DMS153 treated with DMSO at 0.1 percent for 48 hours (cell line): ENCODE results near the gene ALG10.
"Not testable (repeated sequence)": the region's sequence is repeated elsewhere in the genome, so short reads cannot be mapped to it uniquely, and the experiment has no call there.

Experiments used
- DNase-seq: peaks from one replicate; lab custom pipeline; 2025; ENCODE audit not compliant: unreplicated experiment; lab: John Stamatoyannopoulos, UW

ALG10 gene

DNA sequence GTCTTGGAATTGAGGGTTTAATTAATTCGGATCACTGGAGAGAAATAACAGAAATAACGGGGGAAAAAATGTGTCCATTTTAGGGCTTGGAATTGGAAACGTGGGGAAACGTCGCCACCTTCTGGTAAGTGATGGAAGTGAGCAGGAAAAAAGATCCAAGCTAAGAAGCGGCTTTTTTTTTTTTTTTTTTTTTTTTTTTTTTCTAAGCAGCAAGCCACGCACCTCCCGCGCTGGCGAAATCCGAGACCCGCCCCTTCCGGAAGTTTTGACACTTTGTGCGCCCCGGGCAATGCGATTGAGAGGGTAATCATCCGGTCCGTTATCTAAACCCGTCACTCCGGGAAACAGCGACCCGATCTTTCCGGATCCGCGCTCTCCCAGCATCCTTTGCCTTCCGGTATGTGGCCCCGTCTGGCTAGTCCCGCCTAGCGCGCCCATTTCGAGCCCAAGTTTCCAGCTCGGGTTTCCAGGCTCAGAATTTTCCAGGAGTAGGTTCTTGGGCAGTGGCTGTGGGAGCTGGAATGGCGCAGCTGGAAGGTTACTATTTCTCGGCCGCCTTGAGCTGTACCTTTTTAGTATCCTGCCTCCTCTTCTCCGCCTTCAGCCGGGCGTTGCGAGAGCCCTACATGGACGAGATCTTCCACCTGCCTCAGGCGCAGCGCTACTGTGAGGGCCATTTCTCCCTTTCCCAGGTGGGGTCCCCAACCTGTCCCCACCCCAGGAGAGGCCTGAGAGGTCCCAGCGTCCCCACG is at the start of gene ALG10:
Gene ALG10 (plus strand): TSS at position 418 of the 752 bp plus-strand sequence. CDS start 104 bp downstream, at position 522.
- DNase-seq: peak; percentile 87

GRCh38 chr12:33972884-33973283 is 49.4 kb upstream of the ALG10 start:
- DNase-seq: not testable (repeated sequence)

DNA sequence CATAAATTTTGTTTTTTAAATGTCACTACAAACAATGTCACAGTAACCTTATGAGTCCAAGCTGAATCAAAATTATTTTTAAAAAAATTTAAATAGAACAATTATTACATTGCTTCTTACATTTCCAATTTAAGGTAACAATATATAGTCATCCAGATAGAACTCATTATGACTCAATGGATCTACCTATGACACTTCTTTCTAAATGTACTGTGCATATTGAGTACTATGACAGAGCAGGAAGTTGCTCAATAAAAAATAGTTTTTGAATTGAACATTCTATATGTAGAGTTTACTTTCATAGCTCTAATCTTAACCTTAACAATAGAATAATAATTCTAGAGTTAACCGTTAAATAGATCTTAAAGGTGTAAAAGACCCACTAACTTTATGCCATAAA is 44.4 kb upstream of the ALG10 start:
- DNase-seq: no peak

DNA sequence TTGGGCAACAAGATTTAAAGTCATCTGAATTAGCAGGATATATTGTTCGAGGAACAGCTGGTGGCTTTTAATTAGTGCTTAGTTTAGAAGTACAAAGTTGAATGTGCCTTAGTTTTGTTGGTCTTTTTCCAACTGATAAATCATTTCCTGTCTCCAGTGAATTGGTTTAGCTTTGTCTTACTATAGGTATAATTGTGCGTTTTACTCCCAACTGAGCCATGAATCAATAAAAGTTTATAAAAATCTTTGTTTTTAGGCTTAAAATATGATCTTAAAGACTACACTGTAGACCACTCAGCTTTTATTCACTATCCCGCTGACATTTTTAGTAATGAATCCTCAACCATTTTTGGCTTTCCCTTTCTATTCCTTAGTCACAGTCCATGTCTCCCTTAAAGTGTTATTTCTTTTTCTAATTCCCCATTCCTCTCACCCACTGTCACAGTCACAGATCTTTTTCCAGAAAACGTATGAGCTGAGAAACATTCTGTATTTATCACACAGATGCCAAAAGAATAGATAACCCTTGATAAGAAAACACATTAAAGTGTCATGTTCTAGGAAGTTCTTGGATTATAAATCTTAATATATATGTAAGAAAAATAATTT is 34.0 kb upstream of the ALG10 start:
- no peak for DNase-seq

DNA sequence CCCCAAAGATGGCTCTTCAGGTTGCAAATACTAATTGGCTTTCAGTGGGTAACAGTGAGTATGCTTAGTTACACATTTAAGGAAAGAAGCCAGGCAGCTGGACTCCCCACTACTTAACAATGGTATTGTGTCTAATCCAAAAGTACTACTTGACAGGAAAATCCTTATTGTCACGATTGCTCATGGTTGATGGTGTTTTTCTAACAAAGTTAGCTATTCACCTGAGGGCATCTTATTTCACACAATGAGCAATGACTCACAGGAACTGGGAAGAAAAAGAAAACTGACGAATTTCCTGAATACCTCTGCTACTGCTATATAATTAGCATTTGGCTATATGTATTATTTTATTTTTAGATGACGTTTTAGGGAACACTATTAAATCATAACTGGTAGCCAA is 33.4 kb upstream of the ALG10 start:
- DNase-seq: no peak

DNA sequence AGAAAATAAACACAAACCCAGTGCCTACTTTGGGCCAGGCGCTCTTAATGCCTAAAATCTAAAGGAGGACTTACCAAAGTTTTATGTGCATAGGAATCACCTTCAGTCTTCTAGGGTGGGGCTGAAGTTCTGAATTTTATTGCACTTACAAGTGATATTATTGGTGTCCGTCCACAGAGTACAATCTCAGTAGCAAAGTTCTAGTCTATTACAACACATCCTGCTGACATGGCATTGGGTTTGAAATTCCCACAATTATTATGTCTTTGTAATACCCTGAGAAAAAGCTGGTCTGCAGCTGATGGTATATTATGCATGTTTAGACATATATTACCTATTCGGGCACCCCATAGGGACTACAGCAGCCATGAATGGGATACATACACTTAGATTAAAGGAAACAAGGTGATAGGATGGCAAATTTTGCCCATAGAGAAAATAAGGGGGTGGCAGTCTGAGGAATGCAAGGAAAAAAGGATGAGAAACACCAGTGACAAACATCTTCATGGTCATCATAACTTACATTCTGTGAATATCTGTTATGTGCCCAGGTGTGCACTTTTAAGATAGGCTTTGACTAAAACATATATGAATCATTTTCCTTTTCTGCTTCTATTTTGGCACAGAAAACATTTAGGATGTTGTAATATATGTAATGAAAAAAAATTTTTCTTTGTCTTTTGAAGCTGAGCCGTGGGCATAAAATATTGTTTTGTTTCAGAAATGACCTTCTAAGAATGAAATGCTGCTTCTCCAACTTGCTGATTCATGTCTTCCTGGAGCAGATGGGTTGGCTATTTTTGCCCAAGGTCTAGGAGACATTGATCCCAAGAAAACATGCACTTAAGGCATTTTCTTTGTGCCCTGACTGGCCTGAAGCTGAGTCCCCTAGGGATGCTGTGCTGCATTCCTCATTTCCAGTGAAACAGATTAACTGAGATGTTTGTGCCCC is 27.2 kb upstream of the ALG10 start:
- no peak for DNase-seq

DNA sequence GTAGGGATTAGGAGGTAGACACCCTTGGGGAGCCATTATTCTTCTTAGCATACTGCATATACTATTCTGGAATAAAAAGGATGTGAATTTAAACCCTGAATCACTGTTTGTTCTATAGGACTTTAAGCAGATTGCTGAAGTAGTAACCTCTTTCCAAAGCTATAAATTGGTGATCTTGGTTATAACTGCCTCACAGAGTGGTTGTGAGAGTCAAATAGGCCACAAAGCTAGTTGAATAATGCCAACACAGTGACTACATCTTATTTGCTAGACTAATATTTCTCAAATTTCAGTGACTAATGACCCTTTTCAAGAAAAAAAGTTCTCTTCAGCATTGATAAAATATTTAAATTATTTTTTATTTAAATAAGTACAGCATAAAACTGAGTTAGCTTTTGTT is 13.5 kb upstream of the ALG10 start:
- not testable (repeated sequence) for DNase-seq

GRCh38 chr12:34016361-34016760 is 5.9 kb upstream of the ALG10 start:
- DNase-seq: no peak

- DNase-seq: no peak
Observed at GRCh38 chr12:34021071-34021470, 1.2 kb upstream of the ALG10 start.

DNA sequence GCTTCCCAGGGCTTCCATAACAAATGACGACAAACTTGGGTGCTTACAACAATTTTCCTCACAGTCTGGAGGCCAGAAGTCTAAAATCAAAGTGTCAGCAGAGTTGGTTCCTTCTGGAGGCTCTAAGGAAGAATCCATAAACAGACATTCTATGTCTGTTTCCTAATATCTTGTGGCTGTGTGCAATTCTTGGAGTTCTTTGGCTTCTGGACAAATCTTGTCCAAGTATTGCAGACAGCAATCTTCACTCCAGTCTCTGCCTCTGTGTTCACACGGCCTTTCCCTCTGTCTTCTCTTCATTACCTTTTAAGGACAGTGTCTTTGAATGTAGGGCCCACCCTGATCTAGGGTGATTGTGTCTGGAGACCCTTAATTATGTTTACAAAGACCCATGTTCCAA is 5.4 kb downstream of the ALG10 start:
- DNase-seq: not testable (repeated sequence)

DNA sequence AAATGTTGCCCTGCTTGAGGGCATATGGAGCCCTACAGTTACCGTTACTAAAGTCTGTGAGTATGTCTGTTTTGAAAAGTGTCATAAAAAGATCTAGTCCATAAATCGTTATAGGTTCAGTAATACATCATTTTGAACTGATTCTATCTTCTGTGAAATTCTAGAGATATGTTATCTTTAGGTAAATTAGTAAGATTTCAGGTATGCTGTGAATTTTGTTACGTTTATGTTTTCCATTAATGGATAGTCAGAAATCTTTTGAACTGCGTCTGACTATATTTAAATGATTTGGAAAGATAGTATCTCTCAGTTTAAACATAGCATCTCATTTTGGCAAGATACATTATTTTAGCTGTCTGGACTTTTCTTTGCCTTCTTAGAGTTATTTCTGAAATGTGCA is 8.3 kb downstream of the ALG10 start:
- DNase-seq: no peak

GRCh38 chr12:34033628-34034296 is 11.5 kb downstream of the ALG10 start:
- DNase-seq: peak; percentile 1

- DNase-seq: peak; percentile 2
Observed at GRCh38 chr12:34038357-34038756, 16.1 kb downstream of the ALG10 start.

- DNase-seq: no peak
Observed at GRCh38 chr12:34046570-34046969, 24.3 kb downstream of the ALG10 start.

- DNase-seq: not testable (repeated sequence)
Observed at GRCh38 chr12:34047855-34048254, 25.6 kb downstream of the ALG10 start.

DNA sequence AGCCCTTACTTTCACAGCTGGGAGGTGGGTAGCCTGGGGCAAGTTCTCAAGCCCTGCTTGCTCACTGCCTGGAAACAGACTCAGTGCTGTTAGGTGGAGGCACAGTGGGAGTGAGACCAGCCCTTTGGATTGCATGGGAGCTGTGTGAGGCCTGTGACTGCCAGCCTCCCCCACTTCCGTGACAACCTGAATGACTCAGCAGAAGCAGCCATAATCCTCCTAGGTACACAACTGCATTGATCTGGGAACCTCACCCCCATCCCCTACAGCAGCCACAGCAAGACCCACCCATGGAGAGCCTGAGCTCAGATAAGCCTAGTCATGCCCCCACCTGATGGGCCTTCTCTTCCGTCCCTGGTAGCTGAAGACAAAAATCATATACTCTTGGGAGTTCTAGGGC is 26.4 kb downstream of the ALG10 start:
- no peak for DNase-seq

DNA sequence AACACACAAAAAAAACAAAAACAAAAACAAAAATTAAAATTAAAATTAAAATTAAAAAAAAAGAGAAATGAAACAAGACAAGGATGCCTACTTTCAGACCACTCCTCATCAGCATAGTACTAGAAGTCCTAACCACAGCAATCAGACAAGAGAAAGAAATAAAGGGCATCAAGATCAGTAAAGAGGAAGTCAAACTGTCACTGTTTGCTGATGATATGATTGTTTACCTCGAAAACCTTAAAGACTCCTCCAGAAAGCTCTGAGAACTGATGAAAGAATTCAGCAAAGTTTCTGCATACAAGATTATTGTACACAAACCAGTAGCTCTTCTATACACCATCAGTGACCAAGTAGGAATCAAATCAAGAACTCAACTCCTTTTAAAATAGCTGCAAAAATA is 29.2 kb downstream of the ALG10 start:
- DNase-seq: no peak

DNA sequence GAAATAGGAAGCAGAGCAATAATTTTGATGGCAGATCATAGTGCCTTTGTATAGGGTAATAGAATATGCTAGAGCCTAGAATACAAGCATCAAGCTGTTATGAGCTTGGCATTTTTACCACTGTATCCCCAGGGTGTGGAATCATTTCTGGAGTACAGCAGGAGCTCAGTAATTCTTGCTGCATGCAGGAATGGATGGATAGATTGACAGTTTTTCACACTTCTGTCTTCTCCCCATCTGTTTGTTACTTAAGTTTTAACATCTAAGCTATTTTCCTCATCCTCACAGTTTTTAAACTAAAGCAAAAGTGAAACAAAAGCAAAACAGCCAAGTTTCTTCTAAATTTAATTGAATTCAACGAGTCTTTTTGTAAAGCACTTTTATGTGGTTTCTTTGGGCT is 32.6 kb downstream of the ALG10 start:
- no peak for DNase-seq
